ENCODE measurements around the gene MAP2K6.

MAP2K6 gene

GRCh38 chr17:69593351-69593715, 178.8 kb downstream of the MAP2K6 start:
- H3K4me1 ChIP-seq (ENCODE audit: control insufficient read depth, low read depth, low read length): no peaks in the 10 kb centered on the region
- no peak overlapping the region for H3K4me3 ChIP-seq (ENCODE audit: low read length)
- no peak overlapping the region for H3K27ac ChIP-seq (ENCODE audit: low read length)
- no peaks in the 10 kb centered on the region for H3K36me3 ChIP-seq (ENCODE audit: control insufficient read depth, low read depth, low read length)
- no peak overlapping the region for H3K9ac ChIP-seq (ENCODE audit: low read length)
- H3K27me3 ChIP-seq (ENCODE audit: control insufficient read depth, insufficient read depth, low read length): no peaks in the 10 kb centered on the region
- no peaks in the 10 kb centered on the region for H3K9me3 ChIP-seq (ENCODE audit: control insufficient read depth, low read depth, low read length)

GRCh38 chr17:69593716-69594115, 179.2 kb downstream of the MAP2K6 start:
- Histone ChIP-seq H3K27me3 (ENCODE audit: control insufficient read depth, insufficient read depth, low read length) (no peaks in the 10 kb centered on the region), H3K4me1 (ENCODE audit: control insufficient read depth, low read depth, low read length) (no peaks in the 10 kb centered on the region), H3K9me3 (ENCODE audit: control insufficient read depth, low read depth, low read length) (no peaks in the 10 kb centered on the region), H3K27ac (ENCODE audit: low read length) (no peak overlapping the region), H3K9ac (ENCODE audit: low read length) (no peak overlapping the region), H3K4me3 (ENCODE audit: low read length) (no peak overlapping the region), H3K36me3 (ENCODE audit: control insufficient read depth, low read depth, low read length) (no peaks in the 10 kb centered on the region)

GRCh38 chr17:69594641-69595040, 180.1 kb downstream of the MAP2K6 start:
- H3K9ac ChIP-seq (ENCODE audit: low read length): no peak overlapping the region
- H3K9me3 ChIP-seq (ENCODE audit: control insufficient read depth, low read depth, low read length): no peaks in the 10 kb centered on the region
- no peak overlapping the region for H3K4me3 ChIP-seq (ENCODE audit: low read length)
- H3K27ac ChIP-seq (ENCODE audit: low read length): no peak overlapping the region
- no peaks in the 10 kb centered on the region for H3K27me3 ChIP-seq (ENCODE audit: control insufficient read depth, insufficient read depth, low read length)
- H3K4me1 ChIP-seq (ENCODE audit: control insufficient read depth, low read depth, low read length): no peaks in the 10 kb centered on the region
- no peaks in the 10 kb centered on the region for H3K36me3 ChIP-seq (ENCODE audit: control insufficient read depth, low read depth, low read length)

- Histone ChIP-seq H3K4me1 (ENCODE audit: control insufficient read depth, low read depth, low read length) (no peaks in the 10 kb centered on the region), H3K4me3 (ENCODE audit: low read length) (no peak overlapping the region), H3K9ac (ENCODE audit: low read length) (no peak overlapping the region), H3K27me3 (ENCODE audit: control insufficient read depth, insufficient read depth, low read length) (no peaks in the 10 kb centered on the region), H3K27ac (ENCODE audit: low read length) (no peak overlapping the region), H3K9me3 (ENCODE audit: control insufficient read depth, low read depth, low read length) (no peaks in the 10 kb centered on the region), H3K36me3 (ENCODE audit: control insufficient read depth, low read depth, low read length) (no peaks in the 10 kb centered on the region)
Observed at GRCh38 chr17:69596141-69596540, 181.6 kb downstream of the MAP2K6 start.

GRCh38 chr17:69597898-69598692, 183.6 kb downstream of the MAP2K6 start:
- H3K36me3 ChIP-seq (ENCODE audit: control insufficient read depth, low read depth, low read length): no peaks in the 10 kb centered on the region
- no peak overlapping the region for H3K9ac ChIP-seq (ENCODE audit: low read length)
- no peak overlapping the region for H3K4me3 ChIP-seq (ENCODE audit: low read length)
- H3K27ac ChIP-seq (ENCODE audit: low read length): no peak overlapping the region
- no peaks in the 10 kb centered on the region for H3K27me3 ChIP-seq (ENCODE audit: control insufficient read depth, insufficient read depth, low read length)
- H3K4me1 ChIP-seq (ENCODE audit: control insufficient read depth, low read depth, low read length): no peaks in the 10 kb centered on the region
- no peaks in the 10 kb centered on the region for H3K9me3 ChIP-seq (ENCODE audit: control insufficient read depth, low read depth, low read length)

GRCh38 chr17:69602972-69603371, 188.5 kb downstream of the MAP2K6 start:
- no peak overlapping the region for H3K27ac ChIP-seq (ENCODE audit: low read length)
- no peaks in the 10 kb centered on the region for H3K27me3 ChIP-seq (ENCODE audit: control insufficient read depth, insufficient read depth, low read length)
- H3K4me1 ChIP-seq (ENCODE audit: control insufficient read depth, low read depth, low read length): peaks cover 9% of the 10 kb centered on the region
- H3K9me3 ChIP-seq (ENCODE audit: control insufficient read depth, low read depth, low read length): no peaks in the 10 kb centered on the region
- no peaks in the 10 kb centered on the region for H3K36me3 ChIP-seq (ENCODE audit: control insufficient read depth, low read depth, low read length)
- no peak overlapping the region for H3K4me3 ChIP-seq (ENCODE audit: low read length)
- no peak overlapping the region for H3K9ac ChIP-seq (ENCODE audit: low read length)
